Activated CD8-positive, alpha-beta T cell treated with anti-CD3 and anti-CD28 coated beads for 36 hours (primary cell): ENCODE results near the gene CORO6. TPM values are rescaled to one million over a fixed set of nuclear protein-coding genes. Genes with fewer than 3 reads are reported as not detected.

Source experiments
- ATAC-seq: fragments of 200-7000 bp; cut with Tn5 transposase; one replicate; pipeline ENCODE4 v1.10.0; 2021; ENCODE audit warnings: mild to moderate bottlenecking, moderate library complexity
- CTCF ChIA-PET: fragments of 350-600 bp; sonication (Branson Sonifier 250); formaldehyde crosslinking; loops from one replicate; lab custom pipeline; 2021; ENCODE audit warnings: antibody characterized with exemption; lab: Charles Lee
- POLR2A ChIA-PET: fragments of 350-600 bp; sonication (Branson Sonifier 250); formaldehyde crosslinking; loops from one replicate; lab custom pipeline; 2021; ENCODE audit warnings: antibody characterized with exemption; lab: Charles Lee
- DNase-seq: peaks from one replicate; pipeline ENCODE4 v3.0.0-alpha.2; 2020
- H3K27ac Mint-ChIP-seq: one replicate; pipeline ENCODE4 v1.8.0; 2021; ENCODE audit warnings: mild to moderate bottlenecking, mixed read lengths
- H3K27me3 Mint-ChIP-seq: one replicate; pipeline ENCODE4 v1.8.0; 2021; ENCODE audit warnings: mixed read lengths
- H3K36me3 Mint-ChIP-seq: one replicate; pipeline ENCODE4 v1.8.0; 2021; ENCODE audit warnings: low read depth, mixed read lengths
- H3K4me1 Mint-ChIP-seq: one replicate; pipeline ENCODE4 v1.8.0; 2021; ENCODE audit warnings: low read depth, mixed read lengths
- H3K4me3 Mint-ChIP-seq: one replicate; pipeline ENCODE4 v1.8.0; 2021; ENCODE audit warnings: mild to moderate bottlenecking, moderate library complexity, mixed read lengths
- H3K9me3 Mint-ChIP-seq: one replicate; pipeline ENCODE4 v1.8.0; 2021; ENCODE audit warnings: mixed read lengths
- intact Hi-C: fragments of 100-400 bp; cut with micrococcal nuclease; formaldehyde crosslinking; loops from one replicate; pipeline ENCODE4 v1.10.0; 2022
- total RNA-seq, 2 experiments: library from RNA; stranded (reverse); gene quantifications; one replicate each; pipeline ENCODE4 v1.2.3, GENCODE V29; 2021
- TF ChIP-seq, protein P1 (sequence below): fragments of 200-600 bp; IDR thresholded peaks from one replicate; pipeline ENCODE4 v1.8.0; 2022; ENCODE audit warnings: antibody characterized with exemption, mild to moderate bottlenecking

Gene CORO6
- total RNA-seq, 2 experiments from 2014 or later: 11.6 to 13.0 TPM

DNA sequence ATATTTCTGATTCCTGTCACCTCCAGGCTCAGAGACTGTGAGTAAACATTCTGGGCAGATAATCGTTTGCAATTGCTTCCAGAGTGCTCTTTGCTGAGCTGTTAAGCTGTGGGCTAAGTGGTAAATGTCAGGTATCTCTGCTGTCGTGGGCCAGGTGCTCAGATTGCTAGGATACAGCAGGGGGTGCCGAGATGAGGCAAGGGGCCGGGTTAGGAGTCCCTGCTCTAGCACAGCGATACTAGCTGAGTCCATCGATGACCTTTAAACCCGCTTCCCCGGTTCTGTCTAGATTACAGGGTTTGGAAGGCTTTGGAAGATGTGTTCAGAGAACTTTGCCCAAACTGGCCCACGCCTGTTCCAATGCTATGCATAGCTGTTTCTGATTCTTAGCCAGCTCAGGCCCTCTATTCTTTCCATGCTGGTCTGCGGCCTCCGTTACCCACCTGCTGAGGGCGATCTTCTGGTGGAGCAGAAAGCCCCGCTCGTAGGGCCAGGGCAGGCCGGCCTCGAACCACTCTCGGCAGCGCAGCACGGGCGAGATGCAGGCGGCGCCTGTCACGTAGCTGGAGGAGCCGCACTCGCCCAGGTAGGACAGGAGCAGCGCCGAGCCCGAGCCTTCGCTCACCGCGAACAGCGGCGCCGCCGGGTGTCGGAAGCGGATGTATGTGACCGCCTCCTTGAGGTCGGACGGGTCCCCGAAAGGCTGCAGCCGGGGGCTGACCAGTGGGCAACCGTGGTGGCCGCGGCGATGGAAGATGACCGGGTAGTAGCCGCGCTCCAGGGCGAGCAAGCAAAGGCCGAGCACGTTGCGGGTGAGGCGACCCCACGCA lies 56.9 kb downstream of the CORO6 start:
- ChIA-PET CTCF (interaction anchor here (0.7 to 11.2 kb wide), 11 partner anchors 7 to 350 kb away, joined by 3 to 102 read pairs (median 3); partner anchors contain the start of gene ANKRD13B), POLR2A (interaction anchor here (0.6 to 2.0 kb wide), 6 partner anchors 9 to 274 kb away, joined by 3 to 7 read pairs (median 4); no protein-coding TSS in a partner anchor)
- Mint-ChIP-seq H3K27me3 (no peaks in the 10 kb centered on the region), H3K4me3 (peak overlapping the region; percentile 86), H3K4me1 (peaks cover 34% of the 10 kb centered on the region), H3K36me3 (peaks cover 14% of the 10 kb centered on the region), H3K27ac (peak overlapping the region; percentile 87), H3K9me3 (no peaks in the 10 kb centered on the region)
- peak; percentile 75 for DNase-seq
- TF ChIP-seq, protein P1, sequence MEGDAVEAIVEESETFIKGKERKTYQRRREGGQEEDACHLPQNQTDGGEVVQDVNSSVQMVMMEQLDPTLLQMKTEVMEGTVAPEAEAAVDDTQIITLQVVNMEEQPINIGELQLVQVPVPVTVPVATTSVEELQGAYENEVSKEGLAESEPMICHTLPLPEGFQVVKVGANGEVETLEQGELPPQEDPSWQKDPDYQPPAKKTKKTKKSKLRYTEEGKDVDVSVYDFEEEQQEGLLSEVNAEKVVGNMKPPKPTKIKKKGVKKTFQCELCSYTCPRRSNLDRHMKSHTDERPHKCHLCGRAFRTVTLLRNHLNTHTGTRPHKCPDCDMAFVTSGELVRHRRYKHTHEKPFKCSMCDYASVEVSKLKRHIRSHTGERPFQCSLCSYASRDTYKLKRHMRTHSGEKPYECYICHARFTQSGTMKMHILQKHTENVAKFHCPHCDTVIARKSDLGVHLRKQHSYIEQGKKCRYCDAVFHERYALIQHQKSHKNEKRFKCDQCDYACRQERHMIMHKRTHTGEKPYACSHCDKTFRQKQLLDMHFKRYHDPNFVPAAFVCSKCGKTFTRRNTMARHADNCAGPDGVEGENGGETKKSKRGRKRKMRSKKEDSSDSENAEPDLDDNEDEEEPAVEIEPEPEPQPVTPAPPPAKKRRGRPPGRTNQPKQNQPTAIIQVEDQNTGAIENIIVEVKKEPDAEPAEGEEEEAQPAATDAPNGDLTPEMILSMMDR: no peak
- intact Hi-C loops: no loop called here
- ATAC-seq: peak; percentile 11

Other genes starting within 250 kb of the CORO6 start
- 10 to 100 TPM; 33.5 to 34.6 TPM for gene TAOK1, start 232.5 kb downstream of the CORO6 start, total RNA-seq
- 10 to 100 TPM in 1 of 2 experiments, 1 to 10 TPM in 1; 9.7 to 10.1 TPM for gene ABHD15, start 55.9 kb downstream of the CORO6 start, total RNA-seq
- 10 to 100 TPM; 46.7 to 50.2 TPM for gene TP53I13, start 54.2 kb downstream of the CORO6 start, total RNA-seq
- 10 to 100 TPM; 54.8 to 59.3 TPM for gene GIT1, start 33.3 kb downstream of the CORO6 start, total RNA-seq
- gene ANKRD13B, start 29.8 kb downstream of the CORO6 start, total RNA-seq: 10 to 100 TPM; 22.8 to 22.9 TPM